ENCODE data around the gene MRGPRG.

The MRGPRG gene

GRCh38 chr11:3192511-3193372 is 25.9 kb downstream of the MRGPRG start:
- no peak for DNase-seq

GRCh38 chr11:3191586-3192324 is 26.9 kb downstream of the MRGPRG start:
- DNase-seq = no peak

GRCh38 chr11:3190600-3190999 is 28.0 kb downstream of the MRGPRG start:
- DNase-seq = no peak

GRCh38 chr11:3189886-3190583 is 28.6 kb downstream of the MRGPRG start:
- no peak for DNase-seq

GRCh38 chr11:3189196-3189843 is 29.3 kb downstream of the MRGPRG start:
- DNase-seq = no peak

- DNase-seq = no peak
Observed at GRCh38 chr11:3188496-3189195, 30.0 kb downstream of the MRGPRG start.

GRCh38 chr11:3186166-3186953 is 32.3 kb downstream of the MRGPRG start:
- no peak for DNase-seq

DNA sequence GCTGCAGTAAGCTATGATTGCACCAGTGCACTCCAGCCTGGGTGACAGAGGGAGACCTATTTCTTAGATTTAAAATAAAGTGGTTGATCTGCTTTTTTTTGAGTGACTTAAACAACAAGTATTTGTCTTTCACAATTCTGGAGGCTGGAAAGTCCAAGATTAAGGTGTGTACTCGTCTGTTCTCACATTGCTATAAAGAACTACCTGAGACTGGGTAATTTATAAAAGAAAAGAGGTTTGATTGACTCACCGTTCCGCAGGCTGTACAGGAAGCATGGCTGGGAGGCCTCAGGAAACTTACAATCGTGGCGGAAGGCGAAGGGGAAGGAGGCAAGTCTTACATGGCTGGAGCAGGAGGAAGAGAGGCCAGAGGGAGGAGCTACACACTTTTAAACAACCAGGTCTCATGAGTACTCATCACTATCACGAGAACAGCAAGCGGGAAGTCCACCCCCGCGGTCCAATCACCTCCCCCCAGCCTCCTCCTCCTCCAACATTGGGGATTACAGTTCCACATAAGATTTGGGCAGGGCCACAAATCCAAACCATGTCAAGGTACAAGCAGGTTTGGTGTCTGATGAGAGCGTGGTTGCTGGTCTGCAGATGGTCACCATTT is 33.8 kb downstream of the MRGPRG start:
- DNase-seq = no peak

- no peak for DNase-seq
Observed at GRCh38 chr11:3183523-3183922, 35.1 kb downstream of the MRGPRG start.

GRCh38 chr11:3182462-3182852 is 36.2 kb downstream of the MRGPRG start:
- no peak for DNase-seq

DNA sequence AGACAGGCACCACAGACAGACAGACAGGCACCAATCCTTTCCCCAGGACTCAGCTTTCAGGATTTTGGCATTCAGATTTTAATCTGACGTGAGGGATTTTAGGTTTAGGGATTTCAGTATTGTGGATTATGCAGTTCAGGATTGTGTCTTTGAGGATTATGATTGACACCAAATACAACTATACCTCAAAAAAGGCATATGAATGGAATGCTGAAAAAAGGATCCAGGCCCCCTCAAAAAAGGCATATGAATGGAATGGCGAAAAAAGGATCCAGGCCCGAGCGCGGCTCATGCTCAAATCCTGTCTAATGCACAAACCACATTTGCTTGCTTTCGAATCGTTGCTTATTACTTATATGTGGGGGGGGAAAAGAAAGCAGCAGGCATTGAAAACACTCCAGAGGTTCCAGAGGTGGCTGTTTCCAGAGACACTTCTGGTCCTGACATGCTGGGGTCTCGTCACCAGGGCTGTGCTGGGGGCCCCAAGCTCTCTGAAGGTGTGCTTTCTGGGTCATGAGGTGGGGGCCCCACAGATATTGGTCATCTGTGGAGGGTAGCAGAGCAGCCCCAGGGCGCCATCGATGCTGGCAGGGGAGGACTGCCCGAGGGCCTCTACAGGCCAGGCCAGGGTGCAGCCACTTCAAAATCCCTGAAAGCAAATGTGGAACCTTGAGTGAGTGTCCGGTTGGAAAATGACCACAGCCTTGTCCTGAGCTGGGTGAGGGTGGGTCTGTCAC is 36.7 kb downstream of the MRGPRG start:
- DNase-seq = no peak

- no peak for DNase-seq
Observed at GRCh38 chr11:3180869-3181268, 37.7 kb downstream of the MRGPRG start.

DNA sequence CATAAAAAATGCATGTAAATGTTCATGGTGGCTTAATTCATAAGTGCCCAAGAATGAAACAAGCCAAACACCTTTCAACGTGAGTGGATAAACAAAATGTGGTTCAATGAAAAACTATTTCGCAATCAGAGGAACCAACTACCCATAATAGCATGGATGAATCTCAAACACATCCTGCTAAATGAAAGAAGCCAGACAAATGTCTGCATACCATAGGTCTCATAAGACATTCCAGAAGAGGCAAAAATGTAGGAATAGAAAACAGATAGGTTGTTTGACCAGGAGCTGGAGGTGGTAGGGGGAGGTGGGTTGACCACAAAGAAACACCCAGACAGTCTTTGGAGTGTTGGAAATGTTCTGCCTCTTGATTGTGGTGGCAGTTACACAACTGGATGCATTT is 40.3 kb downstream of the MRGPRG start:
- no peak for DNase-seq

GRCh38 chr11:3177931-3178330 is 40.7 kb downstream of the MRGPRG start:
- DNase-seq = no peak

GRCh38 chr11:3176487-3176886 is 42.1 kb downstream of the MRGPRG start:
- DNase-seq = no peak

- DNase-seq = no peak
Observed at GRCh38 chr11:3175194-3175593, 43.4 kb downstream of the MRGPRG start.

- DNase-seq = no peak
Observed at GRCh38 chr11:3174387-3174786, 44.2 kb downstream of the MRGPRG start.

- no peak for DNase-seq
Observed at GRCh38 chr11:3173795-3174194, 44.8 kb downstream of the MRGPRG start.

- no peak for DNase-seq
Observed at GRCh38 chr11:3171931-3172560, 46.6 kb downstream of the MRGPRG start.
